Body of pancreas (tissue), 4 donors: ENCODE results near the gene PLCB1. TPM values are rescaled to one million over a fixed set of nuclear protein-coding genes. Genes with fewer than 3 reads are reported as not detected.

Experiments used
- ATAC-seq: fragments of 150-250 bp; one replicate; pipeline ENCODE4 v1.9.1; 2016
- DNase-seq, 4 donors: peaks; one replicate each; pipeline ENCODE4 v3.0.0-alpha.2; 2019
- H3K27ac ChIP-seq, 4 donors: fragments of 200-600 bp; sonication (generic); 1 replicate in 3 of 4; 2 replicates in 1 of 4; pipeline versions ENCODE4 v1.5.1 to v1.6.1; 2016 to 2019; ENCODE audit warnings: mild to moderate bottlenecking in 1 of 4, mixed read lengths in 1 of 4, moderate library complexity in 1 of 4
- H3K27me3 ChIP-seq, 2 donors: fragments of 200-600 bp; sonication (generic); one replicate each; pipeline ENCODE4 v1.6.0; 2016; ENCODE audit warnings: mild to moderate bottlenecking in 1 of 2
- H3K36me3 ChIP-seq, 2 donors: fragments of 200-600 bp; sonication (generic); replicated peaks in 1 of 2; 2 replicates each; pipeline ENCODE4 v1.5.1; 2016; ENCODE audit warnings: low read depth in 2 of 2; ENCODE audit not compliant: insufficient read depth in 1 of 2
- H3K4me1 ChIP-seq: fragments of 200-600 bp; sonication (generic); one replicate; pipeline ENCODE4 v1.6.0; 2016
- H3K4me3 ChIP-seq, 2 donors: fragments of 200-600 bp; sonication (generic); 1 replicate in 1 of 2; 2 replicates in 1 of 2; pipeline ENCODE4 v1.5.1; 2016 to 2019
- H3K9me3 ChIP-seq, 3 donors: fragments of 200-600 bp; sonication (generic); 1 replicate in 2 of 3; 2 replicates in 1 of 3; pipeline ENCODE4 v1.5.1; 2016
- CTCF ChIP-seq, 7 experiments: fragments of 450-650 bp in 4 of 7; fragments of 200-600 bp in 3 of 7; sonication (generic) in 3 of 7; IDR thresholded peaks; one replicate each; pipeline ENCODE4 v1.5.1; 2016 to 2019; ENCODE audit warnings: antibody characterized with exemption in 7 of 7
- POLR2A ChIP-seq, 3 donors: fragments of 450-650 bp; IDR thresholded peaks; one replicate each; pipeline ENCODE4 v1.6.1; 2016; ENCODE audit warnings: antibody characterized with exemption in 3 of 3, mild to moderate bottlenecking in 2 of 3
- WGBS, 2 donors: methylation state at CpG; one replicate each; pipeline ENCODE4 v1.1.5; 2017; 5-methylcytosine and 5-hydroxymethylcytosine counted together
- intact Hi-C: fragments of 100-400 bp; cut with DNase I; formaldehyde crosslinking; loops from one replicate; pipeline ENCODE4 v1.15.1; 2023
- total RNA-seq, 2 donors: library from RNA; depleted of rRNA; stranded (reverse); fragments of >200 nt; gene quantifications; one replicate each; pipeline ENCODE4 v1.1.0, GENCODE V29; 2016

The PLCB1 gene
- total RNA-seq, 2 donors from 2014 or later = 32.9 to 46.1 TPM

GRCh38 chr20:8194721-8195120 is 62.7 kb downstream of the PLCB1 start:
- intact Hi-C loops = no loop called here
- no peak for DNase-seq
- no peak overlapping the region for H3K27ac ChIP-seq
- ATAC-seq = no peak
- H3K4me3 ChIP-seq = no peak overlapping the region
- no peaks in the 10 kb centered on the region for H3K9me3 ChIP-seq
- no peaks in the 10 kb centered on the region for H3K36me3 ChIP-seq
- H3K27me3 ChIP-seq = no peaks in the 10 kb centered on the region
- TF ChIP-seq CTCF (IDR thresholded peaks at IDR 0.05) (no peak), POLR2A (IDR thresholded peaks at IDR 0.05) (no peak)
- H3K4me1 ChIP-seq = peaks cover 11% of the 10 kb centered on the region

GRCh38 chr20:8196096-8196495 is 64.0 kb downstream of the PLCB1 start:
- H3K4me1 ChIP-seq = no peaks in the 10 kb centered on the region
- H3K27me3 ChIP-seq = no peaks in the 10 kb centered on the region
- H3K4me3 ChIP-seq = no peak overlapping the region
- H3K27ac ChIP-seq = no peak overlapping the region
- intact Hi-C loops = no loop called here
- no peaks in the 10 kb centered on the region for H3K36me3 ChIP-seq
- DNase-seq (no peak), ATAC-seq (no peak)
- TF ChIP-seq CTCF (IDR thresholded peaks at IDR 0.05) (no peak), POLR2A (IDR thresholded peaks at IDR 0.05) (no peak)
- WGBS, 2 donors = 89 to 90% methylated on average over 1 of the region's 1 CpG
- H3K9me3 ChIP-seq = no peaks in the 10 kb centered on the region

GRCh38 chr20:8200220-8200619 is 68.2 kb downstream of the PLCB1 start:
- Histone ChIP-seq H3K4me1 (no peaks in the 10 kb centered on the region), H3K36me3 (no peaks in the 10 kb centered on the region), H3K9me3 (no peaks in the 10 kb centered on the region), H3K27ac (no peak overlapping the region), H3K4me3 (no peak overlapping the region), H3K27me3 (no peaks in the 10 kb centered on the region)
- TF ChIP-seq CTCF (IDR thresholded peaks at IDR 0.05) = no peak
- no peak for TF ChIP-seq POLR2A (IDR thresholded peaks at IDR 0.05)
- DNase-seq (no peak), ATAC-seq (no peak)
- intact Hi-C loops = no loop called here

GRCh38 chr20:8203366-8203765 is 71.3 kb downstream of the PLCB1 start:
- no peak for TF ChIP-seq POLR2A (IDR thresholded peaks at IDR 0.05)
- TF ChIP-seq CTCF (IDR thresholded peaks at IDR 0.05) = no peak
- H3K27me3 ChIP-seq = no peaks in the 10 kb centered on the region
- intact Hi-C loops = no loop called here
- 80 to 82% methylated on average over 1 of the region's 1 CpG for WGBS, 2 donors
- no peak for DNase-seq
- no peaks in the 10 kb centered on the region for H3K4me1 ChIP-seq
- no peak overlapping the region for H3K27ac ChIP-seq
- no peak for ATAC-seq
- H3K4me3 ChIP-seq = no peak overlapping the region
- no peaks in the 10 kb centered on the region for H3K9me3 ChIP-seq
- H3K36me3 ChIP-seq = no peaks in the 10 kb centered on the region

GRCh38 chr20:8205996-8206395 is 73.9 kb downstream of the PLCB1 start:
- no peaks in the 10 kb centered on the region for H3K9me3 ChIP-seq
- no peak for DNase-seq
- H3K4me3 ChIP-seq = no peak overlapping the region
- H3K27ac ChIP-seq = no peak overlapping the region
- no peak for TF ChIP-seq CTCF (IDR thresholded peaks at IDR 0.05)
- ATAC-seq = no peak
- WGBS, 2 donors = 75 to 90% methylated on average over 1 of the region's 1 CpG
- no peaks in the 10 kb centered on the region for H3K36me3 ChIP-seq
- intact Hi-C loops = no loop called here
- H3K27me3 ChIP-seq = no peaks in the 10 kb centered on the region
- no peaks in the 10 kb centered on the region for H3K4me1 ChIP-seq
